Measurements from ENCODE around the gene MYPN. TPM values are rescaled to one million over a fixed set of nuclear protein-coding genes. Genes with fewer than 3 reads are reported as not detected.

Gene MYPN
- polyA plus RNA-seq, 4 donors = under 0.01 to 0.54 (median 0.12) TPM

DNA sequence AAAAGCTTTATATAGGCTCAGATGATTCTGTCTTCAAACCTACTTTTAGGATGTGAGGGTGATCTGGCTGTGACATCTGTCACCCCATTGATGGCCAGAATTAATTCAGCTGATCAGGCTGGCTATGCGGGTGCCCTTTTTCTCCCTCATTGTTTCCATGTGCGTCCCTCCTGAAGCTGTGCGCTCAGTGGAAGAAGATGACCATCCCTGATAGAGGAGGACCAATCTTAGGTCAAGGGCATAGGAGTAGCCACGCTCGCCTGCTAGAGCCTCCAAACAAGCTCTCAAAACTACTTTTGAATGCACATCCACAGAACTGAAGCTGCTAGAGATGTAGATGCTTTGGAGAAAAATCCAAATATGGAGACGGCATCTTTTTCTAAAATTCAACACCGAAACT, 48.7 kb downstream of the MYPN start:
- DNase-seq (no peak), FAIRE-seq (no peak)
- Histone ChIP-seq H3K27ac (ENCODE audit: low read depth in 1 of 3, low read length in 2 of 3) (no peak overlapping the region), H3K27me3 (ENCODE audit: control insufficient read depth in 3 of 3, insufficient read depth in 3 of 3, low read length in 3 of 3) (peaks cover 0 to 1% (median 0%) of the 10 kb centered on the region in 3 donors), H3K4me1 (ENCODE audit: control insufficient read depth in 3 of 3, insufficient read depth in 2 of 3, low read depth in 1 of 3, low read length in 2 of 3) (peaks cover 0 to 9% (median 0%) of the 10 kb centered on the region in 3 donors), H3K4me3 (ENCODE audit: low read depth in 1 of 3, low read length in 3 of 3) (no peak overlapping the region), H3K36me3 (ENCODE audit: control insufficient read depth in 3 of 3, insufficient read depth in 2 of 3, low read depth in 1 of 3, low read length in 3 of 3) (no peaks in the 10 kb centered on the region), H3K9me3 (ENCODE audit: control insufficient read depth in 2 of 2, insufficient read depth in 1 of 2, low read depth in 1 of 2, low read length in 1 of 2) (no peaks in the 10 kb centered on the region)
- 89 to 94% (median 90%) methylated on average over 7 of the region's 7 CpGs for WGBS, 3 donors

DNA sequence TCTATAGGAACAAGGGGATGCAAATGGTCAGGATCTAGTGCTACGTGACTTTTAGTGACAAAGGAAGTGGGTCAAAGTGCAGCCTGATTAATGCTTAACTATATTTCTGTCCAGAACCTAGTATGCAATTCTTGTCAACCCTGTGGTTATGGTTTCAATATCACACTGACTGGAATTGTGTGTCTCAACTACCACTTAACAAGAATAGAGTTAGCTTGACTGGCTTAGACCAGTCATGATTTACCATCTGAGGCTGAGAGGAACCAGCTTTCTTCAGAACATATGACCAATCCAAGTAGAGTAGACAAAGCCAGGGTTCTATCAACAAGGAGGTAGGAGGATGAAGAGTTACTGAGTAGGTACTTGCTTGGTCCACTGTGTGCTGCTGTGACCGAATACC, 54.4 kb downstream of the MYPN start:
- peak; percentile 79 to 80 for DNase-seq
- peak overlapping the region in 1 of 3 donors; percentile 50 for H3K27ac ChIP-seq (ENCODE audit: low read depth in 1 of 3, low read length in 2 of 3)
- H3K36me3 ChIP-seq (ENCODE audit: control insufficient read depth in 3 of 3, insufficient read depth in 2 of 3, low read depth in 1 of 3, low read length in 3 of 3) = no peaks in the 10 kb centered on the region
- H3K27me3 ChIP-seq (ENCODE audit: control insufficient read depth in 3 of 3, insufficient read depth in 3 of 3, low read length in 3 of 3) = peaks cover 0 to 1% (median 0%) of the 10 kb centered on the region in 3 donors
- H3K9me3 ChIP-seq (ENCODE audit: control insufficient read depth in 2 of 2, insufficient read depth in 1 of 2, low read depth in 1 of 2, low read length in 1 of 2) = no peaks in the 10 kb centered on the region
- 47 to 63% (median 50%) methylated on average over 2 of the region's 2 CpGs for WGBS, 3 donors
- H3K4me3 ChIP-seq (ENCODE audit: low read depth in 1 of 3, low read length in 3 of 3) = no peak overlapping the region
- peaks cover 0 to 6% (median 3%) of the 10 kb centered on the region in 3 donors for H3K4me1 ChIP-seq (ENCODE audit: control insufficient read depth in 3 of 3, insufficient read depth in 2 of 3, low read depth in 1 of 3, low read length in 2 of 3)
- no peak for FAIRE-seq

DNA sequence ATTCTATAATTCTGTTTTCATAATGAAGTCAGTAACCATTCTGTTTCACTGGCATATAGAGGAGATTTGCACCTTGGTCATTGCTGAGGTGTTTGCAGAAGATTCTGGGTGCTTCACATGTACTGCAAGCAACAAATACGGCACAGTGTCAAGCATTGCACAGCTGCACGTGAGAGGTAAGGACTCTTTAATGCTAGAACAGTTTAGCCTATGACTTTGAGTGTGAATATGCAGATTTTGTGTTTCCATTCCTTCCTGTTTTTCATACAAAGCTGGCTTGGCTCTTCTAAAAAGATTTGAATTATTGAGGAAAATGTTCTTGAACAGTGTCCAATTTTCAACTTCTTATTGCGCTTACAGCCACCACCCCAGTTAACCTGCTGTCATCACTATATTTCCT, 56.4 kb downstream of the MYPN start:
- whole genome bisulfite sequencing, 3 donors = 71 to 88% (median 82%) methylated on average over 3 of the region's 3 CpGs
- Histone ChIP-seq H3K4me3 (ENCODE audit: low read depth in 1 of 3, low read length in 3 of 3) (no peak overlapping the region), H3K9me3 (ENCODE audit: control insufficient read depth in 2 of 2, insufficient read depth in 1 of 2, low read depth in 1 of 2, low read length in 1 of 2) (no peaks in the 10 kb centered on the region), H3K27me3 (ENCODE audit: control insufficient read depth in 3 of 3, insufficient read depth in 3 of 3, low read length in 3 of 3) (peaks cover 0 to 1% (median 0%) of the 10 kb centered on the region in 3 donors), H3K36me3 (ENCODE audit: control insufficient read depth in 3 of 3, insufficient read depth in 2 of 3, low read depth in 1 of 3, low read length in 3 of 3) (no peaks in the 10 kb centered on the region), H3K27ac (ENCODE audit: low read depth in 1 of 3, low read length in 2 of 3) (no peak overlapping the region), H3K4me1 (ENCODE audit: control insufficient read depth in 3 of 3, insufficient read depth in 2 of 3, low read depth in 1 of 3, low read length in 2 of 3) (peaks cover 0 to 6% (median 3%) of the 10 kb centered on the region in 3 donors)
- FAIRE-seq (no peak), DNase-seq (no peak)

DNA sequence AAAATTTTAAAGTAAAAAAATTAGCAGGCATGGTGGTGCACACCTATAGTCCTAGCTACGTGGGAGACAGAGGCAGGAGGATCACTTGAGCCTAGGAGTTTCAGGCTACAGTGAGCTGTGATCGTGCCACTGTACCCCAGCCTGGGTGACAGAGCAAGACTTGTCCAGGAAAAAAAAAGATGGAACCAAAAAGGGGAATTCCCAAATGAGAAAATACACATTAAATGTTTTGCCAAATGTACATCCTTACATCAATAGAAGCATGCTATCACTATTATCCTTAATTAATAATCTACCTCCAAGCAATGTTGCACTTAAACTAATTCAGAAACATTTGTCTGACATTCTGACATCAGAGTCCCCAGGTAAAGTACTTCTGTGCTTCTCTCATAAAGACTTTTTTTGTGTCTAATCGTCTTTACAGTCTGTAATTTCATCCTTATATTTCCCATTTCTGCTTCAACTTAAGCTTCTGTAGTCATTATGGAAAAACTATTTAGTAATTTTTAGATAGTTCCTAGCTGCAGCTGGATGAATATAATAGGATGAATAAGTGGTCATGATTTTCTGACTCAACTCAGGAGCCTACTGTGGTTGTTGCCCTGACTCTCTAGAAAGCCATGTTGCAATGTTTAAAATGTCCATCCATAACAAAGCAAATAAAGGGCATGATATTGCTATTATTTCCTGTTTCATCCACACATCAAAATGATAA, 57.7 kb downstream of the MYPN start:
- FAIRE-seq (no peak), DNase-seq (no peak)
- Histone ChIP-seq H3K36me3 (ENCODE audit: control insufficient read depth in 3 of 3, insufficient read depth in 2 of 3, low read depth in 1 of 3, low read length in 3 of 3) (no peaks in the 10 kb centered on the region), H3K4me3 (ENCODE audit: low read depth in 1 of 3, low read length in 3 of 3) (no peak overlapping the region), H3K27me3 (ENCODE audit: control insufficient read depth in 3 of 3, insufficient read depth in 3 of 3, low read length in 3 of 3) (peaks cover 0 to 1% (median 0%) of the 10 kb centered on the region in 3 donors), H3K9me3 (ENCODE audit: control insufficient read depth in 2 of 2, insufficient read depth in 1 of 2, low read depth in 1 of 2, low read length in 1 of 2) (no peaks in the 10 kb centered on the region), H3K4me1 (ENCODE audit: control insufficient read depth in 3 of 3, insufficient read depth in 2 of 3, low read depth in 1 of 3, low read length in 2 of 3) (peaks cover 0 to 6% (median 3%) of the 10 kb centered on the region in 3 donors), H3K27ac (ENCODE audit: low read depth in 1 of 3, low read length in 2 of 3) (no peak overlapping the region)
- WGBS, 3 donors = 68 to 90% (median 87%) methylated on average over 3 of the region's 3 CpGs

DNA sequence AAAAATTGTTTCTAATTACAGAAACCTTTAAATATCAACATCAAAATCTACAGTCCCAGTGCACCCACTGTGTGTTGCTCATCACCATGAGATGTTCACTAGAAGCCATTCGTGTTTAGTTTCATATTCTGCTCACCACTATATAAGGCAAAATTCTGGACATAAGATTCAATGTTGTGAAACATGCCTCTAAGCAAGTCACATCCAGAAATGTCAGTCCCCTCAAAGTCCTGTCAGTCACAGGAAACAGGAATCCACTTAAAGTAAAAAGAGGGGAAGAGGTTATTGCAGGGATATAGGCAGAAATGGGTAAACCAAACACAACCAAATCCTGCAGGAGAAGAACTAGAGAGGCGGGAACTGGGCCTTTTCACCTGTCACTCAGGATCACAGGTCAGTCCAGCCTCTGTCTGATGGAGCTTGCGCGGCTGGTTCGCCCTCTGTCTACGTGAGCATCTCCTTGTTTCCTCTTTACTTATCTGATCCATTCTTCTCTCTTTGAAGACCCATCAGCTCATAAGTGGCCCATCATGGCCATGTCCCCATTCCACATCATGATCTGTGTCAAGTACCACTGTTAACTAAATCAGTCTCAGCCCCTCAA, 58.4 kb downstream of the MYPN start:
- FAIRE-seq (no peak), DNase-seq (no peak)
- Histone ChIP-seq H3K4me1 (ENCODE audit: control insufficient read depth in 3 of 3, insufficient read depth in 2 of 3, low read depth in 1 of 3, low read length in 2 of 3) (peaks cover 0 to 6% (median 3%) of the 10 kb centered on the region in 3 donors), H3K36me3 (ENCODE audit: control insufficient read depth in 3 of 3, insufficient read depth in 2 of 3, low read depth in 1 of 3, low read length in 3 of 3) (no peaks in the 10 kb centered on the region), H3K4me3 (ENCODE audit: low read depth in 1 of 3, low read length in 3 of 3) (no peak overlapping the region), H3K9me3 (ENCODE audit: control insufficient read depth in 2 of 2, insufficient read depth in 1 of 2, low read depth in 1 of 2, low read length in 1 of 2) (no peaks in the 10 kb centered on the region), H3K27me3 (ENCODE audit: control insufficient read depth in 3 of 3, insufficient read depth in 3 of 3, low read length in 3 of 3) (peaks cover 0 to under 1% (median 0%) of the 10 kb centered on the region in 3 donors), H3K27ac (ENCODE audit: low read depth in 1 of 3, low read length in 2 of 3) (no peak overlapping the region)
- WGBS, 3 donors = 85 to 93% (median 90%) methylated on average over 6 of the region's 6 CpGs

DNA sequence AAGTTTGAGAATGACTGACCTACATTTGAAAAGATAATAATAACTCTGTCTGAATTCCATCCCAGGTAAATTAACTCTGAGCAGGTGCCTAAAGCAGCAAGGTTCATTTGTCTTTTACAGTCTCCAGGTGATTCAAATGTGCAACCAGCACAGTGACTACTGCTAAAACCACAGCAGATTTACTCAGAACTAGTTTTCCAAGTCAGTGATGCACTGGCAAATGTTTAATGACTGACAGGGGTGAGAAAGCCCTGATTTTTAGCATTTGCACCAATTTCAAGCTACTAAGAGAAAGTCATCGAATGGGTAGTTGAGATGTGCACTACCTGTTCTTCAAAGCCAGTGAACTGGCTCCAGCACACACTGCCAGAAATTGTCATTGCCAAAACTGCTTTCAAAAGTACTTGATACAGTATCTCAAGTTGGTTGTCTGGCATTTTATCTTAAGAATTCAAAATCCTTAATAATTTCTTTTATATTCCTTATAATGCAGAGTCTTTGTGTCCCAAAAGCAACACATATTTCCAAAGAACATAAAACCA, 62.3 kb downstream of the MYPN start:
- Histone ChIP-seq H3K27ac (ENCODE audit: low read depth in 1 of 3, low read length in 2 of 3) (no peak overlapping the region), H3K9me3 (ENCODE audit: control insufficient read depth in 2 of 2, insufficient read depth in 1 of 2, low read depth in 1 of 2, low read length in 1 of 2) (no peaks in the 10 kb centered on the region), H3K4me3 (ENCODE audit: low read depth in 1 of 3, low read length in 3 of 3) (no peak overlapping the region), H3K36me3 (ENCODE audit: control insufficient read depth in 3 of 3, insufficient read depth in 2 of 3, low read depth in 1 of 3, low read length in 3 of 3) (no peaks in the 10 kb centered on the region), H3K27me3 (ENCODE audit: control insufficient read depth in 3 of 3, insufficient read depth in 3 of 3, low read length in 3 of 3) (no peaks in the 10 kb centered on the region), H3K4me1 (ENCODE audit: control insufficient read depth in 3 of 3, insufficient read depth in 2 of 3, low read depth in 1 of 3, low read length in 2 of 3) (no peaks in the 10 kb centered on the region)
- FAIRE-seq = no peak
- WGBS, 3 donors = 92 to 93% (median 92%) methylated on average over 1 of the region's 1 CpG
- no peak for DNase-seq

DNA sequence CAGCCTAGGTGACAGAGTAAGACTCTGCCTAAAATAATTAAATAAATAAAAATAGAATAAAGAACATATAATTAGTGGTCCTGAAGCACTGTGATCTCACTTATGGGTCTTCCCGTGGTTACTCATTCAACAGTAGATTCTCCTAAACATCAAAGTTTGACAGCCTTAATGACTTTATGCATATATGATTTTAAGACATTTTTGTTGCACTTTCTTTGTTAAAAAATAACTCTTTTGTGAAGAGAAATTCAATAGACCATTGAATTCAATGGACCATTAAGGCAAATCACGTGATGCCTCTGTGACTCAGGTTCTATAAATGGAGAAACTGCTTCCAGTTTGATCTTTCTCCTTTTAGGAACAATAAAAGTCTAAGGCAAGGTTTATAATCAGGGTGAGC, 63.0 kb downstream of the MYPN start:
- DNase-seq (peak in 1 of 2 donors; percentile 18), FAIRE-seq (no peak)
- Histone ChIP-seq H3K4me3 (ENCODE audit: low read depth in 1 of 3, low read length in 3 of 3) (no peak overlapping the region), H3K9me3 (ENCODE audit: control insufficient read depth in 2 of 2, insufficient read depth in 1 of 2, low read depth in 1 of 2, low read length in 1 of 2) (no peaks in the 10 kb centered on the region), H3K4me1 (ENCODE audit: control insufficient read depth in 3 of 3, insufficient read depth in 2 of 3, low read depth in 1 of 3, low read length in 2 of 3) (no peaks in the 10 kb centered on the region), H3K27ac (ENCODE audit: low read depth in 1 of 3, low read length in 2 of 3) (no peak overlapping the region), H3K36me3 (ENCODE audit: control insufficient read depth in 3 of 3, insufficient read depth in 2 of 3, low read depth in 1 of 3, low read length in 3 of 3) (no peaks in the 10 kb centered on the region), H3K27me3 (ENCODE audit: control insufficient read depth in 3 of 3, insufficient read depth in 3 of 3, low read length in 3 of 3) (no peaks in the 10 kb centered on the region)
- 64 to 73% (median 70%) methylated on average over 2 of the region's 2 CpGs for WGBS, 3 donors

DNA sequence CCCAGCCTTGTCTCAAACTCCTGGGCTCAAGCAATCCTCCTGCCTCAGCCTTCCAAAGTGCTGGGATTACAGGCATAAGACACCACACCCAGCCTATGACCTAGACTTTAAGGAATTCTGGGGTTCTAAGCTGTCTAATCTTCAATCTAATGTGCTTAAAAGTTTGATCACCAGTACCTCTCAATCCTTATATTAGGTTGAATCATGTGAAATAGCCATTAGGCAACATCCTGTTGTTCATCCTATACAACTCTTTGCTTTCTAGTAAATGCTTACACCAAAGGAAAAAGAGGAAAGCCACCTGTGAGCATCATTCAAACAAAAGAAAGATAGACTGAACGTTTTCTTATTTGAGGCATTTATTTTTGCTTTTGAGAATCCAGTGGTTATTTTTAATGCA, 66.7 kb downstream of the MYPN start:
- Histone ChIP-seq H3K27me3 (ENCODE audit: control insufficient read depth in 3 of 3, insufficient read depth in 3 of 3, low read length in 3 of 3) (no peaks in the 10 kb centered on the region), H3K36me3 (ENCODE audit: control insufficient read depth in 3 of 3, insufficient read depth in 2 of 3, low read depth in 1 of 3, low read length in 3 of 3) (no peaks in the 10 kb centered on the region), H3K27ac (ENCODE audit: low read depth in 1 of 3, low read length in 2 of 3) (no peak overlapping the region), H3K9me3 (ENCODE audit: control insufficient read depth in 2 of 2, insufficient read depth in 1 of 2, low read depth in 1 of 2, low read length in 1 of 2) (no peaks in the 10 kb centered on the region), H3K4me1 (ENCODE audit: control insufficient read depth in 3 of 3, insufficient read depth in 2 of 3, low read depth in 1 of 3, low read length in 2 of 3) (no peaks in the 10 kb centered on the region), H3K4me3 (ENCODE audit: low read depth in 1 of 3, low read length in 3 of 3) (no peak overlapping the region)
- WGBS, 3 donors = 40 to 63% (median 54%) methylated on average over 1 of the region's 1 CpG
- DNase-seq = no peak
- no peak for FAIRE-seq
